IPS-20b (cell line): Measurements from ENCODE around the gene TMEM165.

ENCODE experiments used
- H3K27ac ChIP-seq: one replicate; pipeline ENCODE4 v1.5.1; 2013; ENCODE audit warnings: low read length
- H3K27me3 ChIP-seq: 2 replicates; pipeline ENCODE4 v1.6.1; 2013; ENCODE audit warnings: mild to moderate bottlenecking, low read length, inconsistent platforms; ENCODE audit not compliant: insufficient read depth
- H3K36me3 ChIP-seq: 2 replicates; pipeline ENCODE4 v1.6.1; 2013; ENCODE audit warnings: low read depth, mild to moderate bottlenecking, inconsistent platforms, low read length, moderate library complexity; ENCODE audit not compliant: insufficient read depth
- H3K4me1 ChIP-seq: 2 replicates; pipeline ENCODE4 v1.6.1; 2013; ENCODE audit warnings: mild to moderate bottlenecking, control low read depth, inconsistent platforms, low read length, moderate library complexity; ENCODE audit not compliant: insufficient read depth
- H3K4me3 ChIP-seq: 2 replicates; pipeline ENCODE4 v1.5.1; 2013; ENCODE audit warnings: mild to moderate bottlenecking, low read length, inconsistent platforms
- H3K9ac ChIP-seq: 2 replicates; pipeline ENCODE4 v1.6.1; 2013; ENCODE audit warnings: low read depth, mild to moderate bottlenecking, inconsistent platforms, low read length, moderate library complexity
- H3K9me3 ChIP-seq: 2 replicates; pipeline ENCODE4 v1.6.1; 2013; ENCODE audit warnings: mild to moderate bottlenecking, low read depth, low read length, inconsistent platforms; ENCODE audit not compliant: insufficient read depth

TMEM165 gene

DNA sequence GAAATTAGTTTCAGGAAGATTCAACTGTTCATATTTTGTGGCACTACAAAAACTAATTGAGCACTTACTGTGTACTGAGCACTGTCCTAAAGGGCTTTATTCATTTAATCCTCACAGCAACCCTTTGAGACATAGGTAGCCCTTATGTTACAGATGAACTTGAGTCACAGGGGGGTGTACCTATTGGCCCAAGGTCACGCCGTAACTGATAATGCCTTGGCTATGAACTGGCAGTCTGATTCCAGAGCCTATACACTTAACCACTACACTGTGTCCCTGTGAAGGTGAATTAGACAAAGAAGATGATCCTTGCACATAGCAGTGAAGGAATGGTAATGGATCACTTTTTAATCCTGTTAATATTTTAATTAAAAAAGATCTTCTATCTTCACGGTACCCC, 12.0 kb downstream of the TMEM165 start:
- H3K36me3 ChIP-seq, result peaks cover 72% of the 10 kb centered on the region
- no peak overlapping the region for H3K27ac ChIP-seq
- H3K27me3 ChIP-seq, result no peaks in the 10 kb centered on the region
- no peak overlapping the region for H3K9ac ChIP-seq
- H3K4me1 ChIP-seq, result peaks cover 3% of the 10 kb centered on the region; the same call in 1 of the 2 replicates
- H3K9me3 ChIP-seq, result no peaks in the 10 kb centered on the region
- no peak overlapping the region for H3K4me3 ChIP-seq

DNA sequence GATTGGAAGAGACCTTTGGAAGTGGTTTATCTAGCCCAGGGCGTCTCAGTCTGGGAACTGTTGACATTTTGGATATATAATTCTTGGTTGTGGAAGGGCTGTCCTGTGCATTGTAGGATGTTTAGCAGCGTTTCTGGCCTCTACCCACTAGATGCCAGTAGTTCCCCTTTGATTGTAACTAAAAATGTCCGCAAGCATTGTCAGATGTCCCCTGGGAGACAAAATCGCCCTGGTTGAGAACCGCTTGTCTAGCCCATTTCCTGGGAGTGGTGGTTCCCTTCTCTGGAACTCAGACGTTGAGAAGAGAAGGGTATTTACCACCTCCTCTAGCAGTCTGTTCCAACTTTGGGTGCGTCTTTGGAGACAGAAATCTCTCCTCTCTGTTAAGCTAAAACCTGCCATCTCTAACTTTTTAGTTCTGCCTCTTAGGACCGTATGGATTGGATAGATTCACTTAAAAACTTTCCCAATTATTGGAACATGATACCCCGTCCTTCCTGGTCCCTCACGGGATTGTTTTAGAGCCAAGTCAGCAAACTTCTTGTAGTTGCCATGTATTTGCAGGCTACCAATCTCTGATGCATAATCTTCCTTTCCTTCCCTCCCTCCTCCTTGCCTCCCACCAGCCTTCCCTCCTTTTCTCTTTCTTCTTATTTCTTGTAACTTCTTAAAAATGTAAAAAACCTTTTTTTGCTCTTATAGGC, 13.9 kb downstream of the TMEM165 start:
- Histone ChIP-seq H3K27ac (no peak overlapping the region), H3K9ac (no peak overlapping the region), H3K9me3 (no peaks in the 10 kb centered on the region), H3K36me3 (peaks cover 56% of the 10 kb centered on the region), H3K27me3 (no peaks in the 10 kb centered on the region), H3K4me1 (peaks cover 3% of the 10 kb centered on the region; the same call in 1 of the 2 replicates), H3K4me3 (no peak overlapping the region)

DNA sequence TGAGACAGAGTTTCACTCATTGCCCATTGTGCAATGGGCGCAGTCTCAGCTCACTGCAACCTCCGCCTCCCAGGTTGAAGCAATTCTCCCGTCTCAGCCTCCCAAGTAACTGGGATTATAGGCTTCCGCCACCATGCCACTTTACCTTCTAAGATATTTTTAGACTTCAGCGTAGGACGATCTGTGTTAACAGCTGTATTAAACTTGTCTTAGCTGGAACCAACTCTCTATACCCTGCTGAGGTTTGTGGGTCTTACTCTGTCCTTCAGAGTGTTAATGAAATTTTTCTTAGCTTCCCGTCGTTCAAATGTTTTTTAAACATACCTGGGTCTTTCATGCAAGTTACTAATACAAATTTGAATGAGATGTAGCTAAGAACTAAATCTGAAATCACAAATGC, 14.7 kb downstream of the TMEM165 start:
- H3K4me1 ChIP-seq, result peaks cover 3% of the 10 kb centered on the region; the same call in 1 of the 2 replicates
- H3K27me3 ChIP-seq, result no peaks in the 10 kb centered on the region
- no peaks in the 10 kb centered on the region for H3K9me3 ChIP-seq
- H3K4me3 ChIP-seq, result no peak overlapping the region
- no peak overlapping the region for H3K9ac ChIP-seq
- H3K27ac ChIP-seq, result no peak overlapping the region
- H3K36me3 ChIP-seq, result peaks cover 56% of the 10 kb centered on the region

DNA sequence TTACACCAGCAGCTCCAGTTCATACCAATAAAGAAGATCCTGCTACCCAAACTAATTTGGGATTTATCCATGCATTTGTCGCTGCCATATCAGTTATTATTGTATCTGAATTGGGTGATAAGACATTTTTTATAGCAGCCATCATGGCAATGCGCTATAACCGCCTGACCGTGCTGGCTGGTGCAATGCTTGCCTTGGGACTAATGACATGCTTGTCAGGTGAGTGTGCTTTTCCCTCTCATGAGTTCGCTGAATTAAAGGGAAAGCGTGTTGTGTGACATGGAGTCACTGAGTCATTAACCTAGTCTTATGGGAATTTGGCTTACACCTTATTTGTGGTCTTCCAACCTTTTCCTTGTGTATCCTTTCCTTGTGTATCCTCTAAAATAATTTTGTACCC, 15.9 kb downstream of the TMEM165 start:
- H3K9me3 ChIP-seq, result no peaks in the 10 kb centered on the region
- H3K36me3 ChIP-seq, result peaks cover 55% of the 10 kb centered on the region
- no peaks in the 10 kb centered on the region for H3K27me3 ChIP-seq
- no peak overlapping the region for H3K27ac ChIP-seq
- H3K9ac ChIP-seq, result no peak overlapping the region
- H3K4me1 ChIP-seq, result peaks cover 3% of the 10 kb centered on the region; the same call in 1 of the 2 replicates
- no peak overlapping the region for H3K4me3 ChIP-seq

DNA sequence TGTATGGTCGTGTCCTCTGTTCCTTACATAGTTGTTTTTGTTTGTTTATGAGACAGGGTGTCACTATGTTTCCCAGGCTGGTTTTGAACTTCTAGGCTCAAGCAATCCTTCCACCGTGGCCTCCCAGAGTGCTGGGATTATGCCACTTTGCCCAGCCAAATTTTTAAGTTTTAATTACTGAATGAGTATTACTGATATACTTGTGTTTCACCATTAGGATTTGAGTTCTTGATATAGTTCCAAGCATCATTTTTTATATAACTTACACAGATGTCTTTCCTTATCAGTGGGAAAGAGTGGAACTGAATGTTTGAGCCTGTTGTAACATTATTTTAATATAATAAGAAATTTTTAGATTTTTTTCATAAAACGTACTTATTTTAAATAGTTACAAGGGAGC, 20.4 kb downstream of the TMEM165 start:
- Histone ChIP-seq H3K27ac (no peak overlapping the region), H3K36me3 (peaks cover 71% of the 10 kb centered on the region)

DNA sequence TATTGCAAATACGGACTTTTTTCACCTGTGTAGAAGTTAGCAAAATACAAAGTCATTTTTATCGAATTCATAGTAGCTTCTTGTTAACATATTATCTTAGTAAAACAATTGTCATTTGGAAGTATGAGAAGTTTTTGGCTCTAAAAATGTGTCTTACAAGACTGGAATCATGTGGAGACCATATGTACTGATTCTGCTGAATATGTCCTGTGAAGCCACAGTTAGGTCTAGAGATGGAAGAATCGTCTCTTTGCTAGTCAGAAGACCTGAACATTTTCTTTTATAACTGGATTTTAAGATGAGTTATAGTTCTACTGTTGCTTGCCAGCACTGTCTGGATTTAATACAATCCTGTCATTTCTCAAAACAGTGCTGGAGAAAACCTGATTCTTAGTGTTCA, 29.0 kb downstream of the TMEM165 start:
- no peaks in the 10 kb centered on the region for H3K4me1 ChIP-seq
- no peaks in the 10 kb centered on the region for H3K9me3 ChIP-seq
- peaks cover 95% of the 10 kb centered on the region for H3K36me3 ChIP-seq
- H3K27me3 ChIP-seq, result no peaks in the 10 kb centered on the region
- H3K9ac ChIP-seq, result no peak overlapping the region
- H3K4me3 ChIP-seq, result no peak overlapping the region
- H3K27ac ChIP-seq, result no peak overlapping the region

More for the DNA sequence above, 20.4 kb downstream of the TMEM165 start:
- H3K4me3 ChIP-seq, result no peak overlapping the region
- H3K9me3 ChIP-seq, result no peaks in the 10 kb centered on the region
- no peak overlapping the region for H3K9ac ChIP-seq
- H3K27me3 ChIP-seq, result no peaks in the 10 kb centered on the region
- no peaks in the 10 kb centered on the region for H3K4me1 ChIP-seq

DNA sequence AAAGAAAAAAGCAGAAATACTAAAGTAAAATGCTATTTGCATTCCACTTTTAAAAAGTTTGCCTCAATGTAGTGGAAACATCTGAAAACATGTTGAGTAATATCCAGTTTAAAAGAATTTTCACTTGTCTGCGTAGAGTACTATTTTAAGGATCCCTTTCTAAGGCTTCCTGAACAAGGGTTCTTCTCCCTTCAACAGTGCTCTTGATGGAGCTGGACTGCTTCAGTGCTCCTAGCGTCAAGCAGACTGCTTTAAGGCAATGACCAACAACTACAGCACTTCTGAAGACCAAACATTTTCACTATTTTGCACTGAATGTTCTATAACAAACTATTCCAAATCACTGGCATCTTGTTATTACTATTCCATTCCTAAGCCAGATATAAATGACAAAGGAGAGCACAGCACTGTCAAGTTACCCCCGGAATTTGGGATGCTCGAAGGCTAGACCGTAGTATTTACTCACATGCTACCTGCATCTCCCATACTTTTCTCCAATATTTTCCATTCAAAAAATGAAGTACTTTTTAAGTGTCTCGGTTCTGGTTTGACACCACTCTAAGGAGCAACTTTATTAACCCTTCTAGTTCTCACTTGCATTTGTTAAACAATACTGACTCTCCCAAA, 36.1 kb downstream of the TMEM165 start:
- Histone ChIP-seq H3K4me3 (peak overlapping the region; percentile 28; the same call in 1 of the 2 replicates), H3K9ac (peak overlapping the region; percentile 20; the same call in 1 of the 2 replicates), H3K36me3 (peaks cover 78% of the 10 kb centered on the region), H3K27me3 (no peaks in the 10 kb centered on the region), H3K27ac (peak overlapping the region; percentile 62), H3K4me1 (peaks cover 23% of the 10 kb centered on the region), H3K9me3 (no peaks in the 10 kb centered on the region)

DNA sequence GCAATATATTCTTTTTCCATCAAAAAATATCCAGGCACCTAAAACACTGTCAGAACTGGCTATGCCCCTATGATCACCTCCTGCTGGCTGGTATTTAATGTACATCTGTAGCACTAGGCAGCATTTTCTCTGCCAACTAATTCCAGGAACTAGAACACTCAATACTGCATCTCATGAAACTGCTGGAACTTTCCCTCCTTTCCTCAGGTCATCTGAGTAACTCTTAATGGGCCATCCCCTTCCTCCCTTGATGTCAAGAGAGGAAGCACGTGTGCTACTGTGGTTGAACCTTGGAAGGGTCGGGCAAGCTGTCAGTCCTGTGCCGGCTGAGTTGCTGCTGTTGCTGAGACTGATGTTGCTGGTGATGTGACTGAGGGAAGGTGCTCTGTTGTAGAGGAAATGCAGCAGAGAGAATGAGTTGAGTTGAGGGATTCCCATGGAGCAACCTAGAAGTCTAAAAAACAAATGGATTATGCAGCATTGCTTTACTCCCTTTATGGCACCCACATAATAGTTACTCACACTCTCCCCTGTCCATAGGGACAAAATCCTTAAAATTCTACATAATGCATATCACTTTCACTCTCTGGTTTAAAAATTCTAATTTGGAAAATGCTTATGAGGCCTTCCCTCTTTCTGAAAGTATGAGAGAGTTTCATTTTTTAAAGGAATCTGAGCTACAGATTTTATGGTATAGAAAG, 39.5 kb downstream of the TMEM165 start:
- H3K4me1 ChIP-seq, result peaks cover 23% of the 10 kb centered on the region
- no peaks in the 10 kb centered on the region for H3K9me3 ChIP-seq
- H3K27ac ChIP-seq, result no peak overlapping the region
- no peak overlapping the region for H3K9ac ChIP-seq
- peaks cover 66% of the 10 kb centered on the region for H3K36me3 ChIP-seq
- H3K4me3 ChIP-seq, result no peak overlapping the region
- H3K27me3 ChIP-seq, result no peaks in the 10 kb centered on the region

DNA sequence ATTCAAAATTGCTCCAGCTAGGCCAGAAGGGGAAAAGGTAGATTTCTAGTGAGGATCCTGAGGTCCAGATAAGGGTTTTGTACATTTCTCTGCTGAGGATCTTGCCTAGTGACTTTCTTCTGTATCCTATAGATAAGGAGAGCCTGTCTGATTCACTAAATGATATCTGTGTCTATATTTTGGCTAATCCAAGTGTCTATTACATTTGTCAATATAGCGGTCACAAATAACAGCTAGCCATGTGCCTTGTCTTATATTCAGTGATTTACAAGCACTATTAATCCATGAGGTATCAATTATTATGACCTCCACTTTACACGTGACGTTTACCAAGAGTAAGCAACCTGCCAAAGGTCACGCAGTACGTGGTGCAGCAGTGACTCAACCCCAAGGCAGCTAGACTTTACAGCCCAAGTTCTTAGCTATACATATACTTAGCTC, 41.6 kb downstream of the TMEM165 start:
- Histone ChIP-seq H3K27me3 (no peaks in the 10 kb centered on the region), H3K36me3 (peaks cover 77% of the 10 kb centered on the region), H3K4me1 (peaks cover 10% of the 10 kb centered on the region), H3K9ac (no peak overlapping the region), H3K27ac (no peak overlapping the region), H3K9me3 (no peaks in the 10 kb centered on the region), H3K4me3 (no peak overlapping the region)

DNA sequence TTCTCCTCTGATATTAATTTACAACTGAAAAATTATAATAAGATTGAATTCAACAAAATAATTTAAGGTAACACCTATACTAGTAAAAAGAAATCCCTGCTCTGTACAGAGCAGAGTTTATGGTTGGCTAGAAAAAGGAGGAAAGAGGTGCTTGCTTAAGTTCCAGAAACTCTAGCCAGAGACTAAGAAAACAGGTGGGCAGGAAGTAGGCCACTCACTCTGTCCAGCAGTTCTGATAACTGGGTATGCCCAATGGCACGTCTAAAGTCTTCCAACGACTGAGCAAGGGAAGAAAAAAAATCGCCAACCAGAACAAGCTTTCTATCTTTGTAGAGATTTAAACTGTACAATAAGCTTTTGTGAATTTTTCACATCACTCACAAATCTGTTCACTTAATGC, 42.1 kb downstream of the TMEM165 start:
- Histone ChIP-seq H3K9me3 (no peaks in the 10 kb centered on the region), H3K27me3 (no peaks in the 10 kb centered on the region), H3K4me3 (no peak overlapping the region), H3K9ac (no peak overlapping the region), H3K4me1 (peaks cover 6% of the 10 kb centered on the region), H3K27ac (no peak overlapping the region), H3K36me3 (peaks cover 80% of the 10 kb centered on the region)

DNA sequence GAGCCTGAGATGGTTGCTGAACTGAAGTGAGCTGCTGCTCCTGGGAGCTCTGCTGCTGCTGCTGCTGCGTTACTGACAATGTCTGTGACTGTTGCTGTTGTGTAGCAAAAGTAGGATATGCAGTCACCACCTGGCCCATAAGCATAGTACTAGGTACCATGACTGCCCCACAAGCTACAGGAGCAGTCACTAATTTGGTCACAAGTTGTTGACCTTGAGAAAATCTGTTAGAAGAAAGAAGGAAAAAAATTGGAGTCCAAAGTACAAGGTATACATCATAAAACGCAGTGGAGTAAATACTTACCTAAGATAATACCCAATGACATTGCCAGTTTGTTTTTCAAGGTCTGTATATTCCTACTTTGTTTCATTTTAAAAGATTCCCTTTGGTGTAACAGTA, 42.6 kb downstream of the TMEM165 start:
- Histone ChIP-seq H3K27me3 (no peaks in the 10 kb centered on the region), H3K9ac (no peak overlapping the region), H3K27ac (no peak overlapping the region), H3K4me1 (peaks cover 1% of the 10 kb centered on the region; the same call in 1 of the 2 replicates), H3K4me3 (no peak overlapping the region), H3K9me3 (no peaks in the 10 kb centered on the region), H3K36me3 (peaks cover 78% of the 10 kb centered on the region)
